Body of pancreas (tissue), 4 donors: ENCODE measurements around the gene NKIRAS1.

Experiments used
- POLR2A ChIP-seq, 3 donors: fragments of 450-650 bp; IDR thresholded peaks; one replicate each; pipeline ENCODE4 v1.6.1; 2016; ENCODE audit warnings: antibody characterized with exemption in 3 of 3, mild to moderate bottlenecking in 2 of 3
- TF ChIP-seq, protein P1 (sequence below), 7 experiments: fragments of 450-650 bp in 4 of 7; fragments of 200-600 bp in 3 of 7; sonication (generic) in 3 of 7; IDR thresholded peaks; one replicate each; pipeline ENCODE4 v1.5.1; 2016 to 2019; ENCODE audit warnings: antibody characterized with exemption in 7 of 7

GRCh38 chr3:23900744-23901143 is 16.0 kb downstream of the NKIRAS1 start:
- TF ChIP-seq, protein P1, sequence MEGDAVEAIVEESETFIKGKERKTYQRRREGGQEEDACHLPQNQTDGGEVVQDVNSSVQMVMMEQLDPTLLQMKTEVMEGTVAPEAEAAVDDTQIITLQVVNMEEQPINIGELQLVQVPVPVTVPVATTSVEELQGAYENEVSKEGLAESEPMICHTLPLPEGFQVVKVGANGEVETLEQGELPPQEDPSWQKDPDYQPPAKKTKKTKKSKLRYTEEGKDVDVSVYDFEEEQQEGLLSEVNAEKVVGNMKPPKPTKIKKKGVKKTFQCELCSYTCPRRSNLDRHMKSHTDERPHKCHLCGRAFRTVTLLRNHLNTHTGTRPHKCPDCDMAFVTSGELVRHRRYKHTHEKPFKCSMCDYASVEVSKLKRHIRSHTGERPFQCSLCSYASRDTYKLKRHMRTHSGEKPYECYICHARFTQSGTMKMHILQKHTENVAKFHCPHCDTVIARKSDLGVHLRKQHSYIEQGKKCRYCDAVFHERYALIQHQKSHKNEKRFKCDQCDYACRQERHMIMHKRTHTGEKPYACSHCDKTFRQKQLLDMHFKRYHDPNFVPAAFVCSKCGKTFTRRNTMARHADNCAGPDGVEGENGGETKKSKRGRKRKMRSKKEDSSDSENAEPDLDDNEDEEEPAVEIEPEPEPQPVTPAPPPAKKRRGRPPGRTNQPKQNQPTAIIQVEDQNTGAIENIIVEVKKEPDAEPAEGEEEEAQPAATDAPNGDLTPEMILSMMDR (IDR thresholded peaks at IDR 0.05), result no peak
- no peak for TF ChIP-seq POLR2A (IDR thresholded peaks at IDR 0.05)
